ENCODE measurements around the gene LYRM9. TPM values are rescaled to one million over a fixed set of nuclear protein-coding genes. Genes with fewer than 3 reads are reported as not detected.
"Not testable (repeated sequence)": the region's sequence is repeated elsewhere in the genome, so short reads cannot be mapped to it uniquely, and the experiment has no call there.

The LYRM9 gene
- total RNA-seq, 2 donors from 2014 or later = 11.1 to 11.3 TPM

- Mint-ChIP-seq H3K27me3 (ENCODE audit: low read depth) (peaks cover 31% of the 10 kb centered on the region), H3K4me1 (ENCODE audit: low read depth) (no peaks in the 10 kb centered on the region), H3K27ac (no peak overlapping the region), H3K4me3 (no peak overlapping the region), H3K9me3 (no peaks in the 10 kb centered on the region), H3K36me3 (ENCODE audit: insufficient read depth in 2 of 2) (no peaks in the 10 kb centered on the region)
- DNase-seq = no peak
- ATAC-seq (replicated peaks in 1 of 2) = no peak
Observed at GRCh38 chr17:27899525-27899924, 6.4 kb upstream of the LYRM9 start.

- peaks cover 11% of the 10 kb centered on the region for H3K4me1 Mint-ChIP-seq (ENCODE audit: low read depth)
- H3K27me3 Mint-ChIP-seq (ENCODE audit: low read depth) = peaks cover 32% of the 10 kb centered on the region
- no peak overlapping the region for H3K27ac Mint-ChIP-seq
- ATAC-seq (replicated peaks in 1 of 2) = no peak
- no peaks in the 10 kb centered on the region for H3K36me3 Mint-ChIP-seq (ENCODE audit: insufficient read depth in 2 of 2)
- no peak for DNase-seq
- no peak overlapping the region for H3K4me3 Mint-ChIP-seq
- no peaks in the 10 kb centered on the region for H3K9me3 Mint-ChIP-seq
Observed at GRCh38 chr17:27898096-27898495, 4.9 kb upstream of the LYRM9 start.

- no peaks in the 10 kb centered on the region for H3K36me3 Mint-ChIP-seq (ENCODE audit: insufficient read depth in 2 of 2)
- H3K9me3 Mint-ChIP-seq = no peaks in the 10 kb centered on the region
- no peak for ATAC-seq (replicated peaks in 1 of 2)
- peaks cover 20% of the 10 kb centered on the region for H3K4me1 Mint-ChIP-seq (ENCODE audit: low read depth)
- no peak for DNase-seq
- no peak overlapping the region for H3K27ac Mint-ChIP-seq
- H3K27me3 Mint-ChIP-seq (ENCODE audit: low read depth) = peaks cover 32% of the 10 kb centered on the region
- H3K4me3 Mint-ChIP-seq = no peak overlapping the region
Observed at GRCh38 chr17:27896701-27897100, 3.5 kb upstream of the LYRM9 start.

- Mint-ChIP-seq H3K27me3 (ENCODE audit: low read depth) (peaks cover 32% of the 10 kb centered on the region), H3K4me3 (no peak overlapping the region), H3K36me3 (ENCODE audit: insufficient read depth in 2 of 2) (no peaks in the 10 kb centered on the region), H3K27ac (no peak overlapping the region), H3K9me3 (no peaks in the 10 kb centered on the region), H3K4me1 (ENCODE audit: low read depth) (peaks cover 20% of the 10 kb centered on the region)
- no peak for ATAC-seq (replicated peaks in 1 of 2)
- no peak for DNase-seq
Observed at GRCh38 chr17:27895940-27896535, 2.9 kb upstream of the LYRM9 start.

GRCh38 chr17:27895123-27895895, 2.1 kb upstream of the LYRM9 start:
- DNase-seq (no peak), ATAC-seq (replicated peaks in 1 of 2) (no peak)
- Mint-ChIP-seq H3K36me3 (ENCODE audit: insufficient read depth in 2 of 2) (no peaks in the 10 kb centered on the region), H3K27me3 (ENCODE audit: low read depth) (peaks cover 32% of the 10 kb centered on the region), H3K4me1 (ENCODE audit: low read depth) (peaks cover 20% of the 10 kb centered on the region), H3K4me3 (no peak overlapping the region), H3K9me3 (no peaks in the 10 kb centered on the region), H3K27ac (no peak overlapping the region)

GRCh38 chr17:27893841-27894503, 807 bp upstream of the LYRM9 start:
- ATAC-seq (replicated peaks in 1 of 2) (no peak), DNase-seq (no peak)
- H3K9me3 Mint-ChIP-seq = no peaks in the 10 kb centered on the region
- peak overlapping the region; percentile 81 to 82 for H3K4me3 Mint-ChIP-seq
- no peaks in the 10 kb centered on the region for H3K36me3 Mint-ChIP-seq (ENCODE audit: insufficient read depth in 2 of 2)
- peaks cover 20% of the 10 kb centered on the region for H3K4me1 Mint-ChIP-seq (ENCODE audit: low read depth)
- H3K27ac Mint-ChIP-seq = peak overlapping the region; percentile 92
- H3K27me3 Mint-ChIP-seq (ENCODE audit: low read depth) = peaks cover 29% of the 10 kb centered on the region

GRCh38 chr17:27892542-27892865, 661 bp downstream of the LYRM9 start:
- Mint-ChIP-seq H3K9me3 (no peaks in the 10 kb centered on the region), H3K27me3 (ENCODE audit: low read depth) (peaks cover 27% of the 10 kb centered on the region), H3K4me3 (peak overlapping the region; percentile 81 to 82), H3K36me3 (ENCODE audit: insufficient read depth in 2 of 2) (no peaks in the 10 kb centered on the region), H3K4me1 (ENCODE audit: low read depth) (peaks cover 26% of the 10 kb centered on the region), H3K27ac (peak overlapping the region; percentile 58)
- no peak for ATAC-seq (replicated peaks in 1 of 2)
- no peak for DNase-seq

- DNase-seq (no peak), ATAC-seq (replicated peaks in 1 of 2) (no peak)
- Mint-ChIP-seq H3K27ac (no peak overlapping the region), H3K4me3 (peak overlapping the region in 1 of 2 donors; percentile 81), H3K4me1 (ENCODE audit: low read depth) (peaks cover 26% of the 10 kb centered on the region), H3K9me3 (no peaks in the 10 kb centered on the region), H3K27me3 (ENCODE audit: low read depth) (peaks cover 27% of the 10 kb centered on the region), H3K36me3 (ENCODE audit: insufficient read depth in 2 of 2) (no peaks in the 10 kb centered on the region)
Observed at GRCh38 chr17:27891841-27892240, 1.3 kb downstream of the LYRM9 start.

GRCh38 chr17:27889711-27890251, 3.4 kb downstream of the LYRM9 start:
- no peak for DNase-seq
- no peak overlapping the region for H3K4me3 Mint-ChIP-seq
- H3K27ac Mint-ChIP-seq = no peak overlapping the region
- H3K27me3 Mint-ChIP-seq (ENCODE audit: low read depth) = peaks cover 12% of the 10 kb centered on the region
- H3K9me3 Mint-ChIP-seq = no peaks in the 10 kb centered on the region
- ATAC-seq (replicated peaks in 1 of 2) = no peak
- no peaks in the 10 kb centered on the region for H3K36me3 Mint-ChIP-seq (ENCODE audit: insufficient read depth in 2 of 2)
- H3K4me1 Mint-ChIP-seq (ENCODE audit: low read depth) = peaks cover 31% of the 10 kb centered on the region

GRCh38 chr17:27888945-27889344, 4.2 kb downstream of the LYRM9 start:
- Mint-ChIP-seq H3K27ac (no peak overlapping the region), H3K36me3 (ENCODE audit: insufficient read depth in 2 of 2) (no peaks in the 10 kb centered on the region), H3K9me3 (no peaks in the 10 kb centered on the region), H3K4me1 (ENCODE audit: low read depth) (peaks cover 27% of the 10 kb centered on the region), H3K4me3 (no peak overlapping the region), H3K27me3 (ENCODE audit: low read depth) (peaks cover 3% of the 10 kb centered on the region)
- ATAC-seq (replicated peaks in 1 of 2) (no peak), DNase-seq (no peak)

- H3K36me3 Mint-ChIP-seq (ENCODE audit: insufficient read depth in 2 of 2) = no peaks in the 10 kb centered on the region
- H3K9me3 Mint-ChIP-seq = no peaks in the 10 kb centered on the region
- ATAC-seq (replicated peaks in 1 of 2) (no peak), DNase-seq (no peak)
- no peak overlapping the region for H3K4me3 Mint-ChIP-seq
- no peaks in the 10 kb centered on the region for H3K27me3 Mint-ChIP-seq (ENCODE audit: low read depth)
- H3K27ac Mint-ChIP-seq = no peak overlapping the region
- peaks cover 20% of the 10 kb centered on the region for H3K4me1 Mint-ChIP-seq (ENCODE audit: low read depth)
Observed at GRCh38 chr17:27888067-27888466, 5.1 kb downstream of the LYRM9 start.

GRCh38 chr17:27886348-27886906, 6.7 kb downstream of the LYRM9 start:
- H3K4me3 Mint-ChIP-seq = not testable (repeated sequence)

GRCh38 chr17:27882162-27882840, 10.9 kb downstream of the LYRM9 start:
- H3K27ac Mint-ChIP-seq = no peak overlapping the region
- no peaks in the 10 kb centered on the region for H3K36me3 Mint-ChIP-seq (ENCODE audit: insufficient read depth in 2 of 2)
- no peaks in the 10 kb centered on the region for H3K27me3 Mint-ChIP-seq (ENCODE audit: low read depth)
- H3K9me3 Mint-ChIP-seq = no peaks in the 10 kb centered on the region
- DNase-seq = no peak
- no peak for ATAC-seq (replicated peaks in 1 of 2)
- H3K4me3 Mint-ChIP-seq = no peak overlapping the region
- H3K4me1 Mint-ChIP-seq (ENCODE audit: low read depth) = peaks cover 28% of the 10 kb centered on the region

More at GRCh38 chr17:27886348-27886906, 6.7 kb downstream of the LYRM9 start:
- H3K9me3 Mint-ChIP-seq; ATAC-seq (replicated peaks in 1 of 2); H3K27me3 Mint-ChIP-seq (ENCODE audit: low read depth); H3K27ac Mint-ChIP-seq; H3K36me3 Mint-ChIP-seq (ENCODE audit: insufficient read depth in 2 of 2); DNase-seq: not testable (repeated sequence)
- peaks cover 11% of the 10 kb centered on the region for H3K4me1 Mint-ChIP-seq (ENCODE audit: low read depth)

Data from activated T-cell treated with anti-CD3 and anti-CD28 coated beads, Interleukin-2, amount 50 U/mL, for 72 hours (primary cell).